Measurements from ENCODE around the gene BIRC7.
"Not testable (repeated sequence)": the region's sequence is repeated elsewhere in the genome, so short reads cannot be mapped to it uniquely, and the experiment has no call there.

BIRC7 gene

GRCh38 chr20:63249891-63250290 is 14.2 kb downstream of the BIRC7 start:
- no peak for DNase-seq

DNA sequence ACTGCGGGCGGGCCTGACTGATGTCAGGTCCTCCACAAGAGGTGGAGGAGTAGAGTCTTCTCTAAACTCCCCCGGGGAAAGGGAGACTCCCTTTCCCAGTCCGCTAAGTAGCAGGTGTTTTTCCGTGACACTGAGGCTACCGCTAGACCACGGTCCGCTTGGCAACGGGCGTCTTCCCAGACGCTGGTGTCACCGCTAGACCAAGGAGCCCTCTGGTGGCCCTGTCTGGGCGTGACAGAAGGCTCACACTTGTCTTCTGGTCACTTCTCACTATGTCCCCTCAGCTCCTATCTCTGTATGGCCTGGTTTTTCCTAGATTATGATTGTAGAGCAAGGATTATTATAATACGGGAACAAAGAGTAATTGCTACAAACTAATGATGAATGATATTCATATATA is 15.6 kb downstream of the BIRC7 start:
- DNase-seq: not testable (repeated sequence)

- no peak for DNase-seq
Measured at GRCh38 chr20:63252284-63252711, 16.6 kb downstream of the BIRC7 start.

- DNase-seq: no peak
Measured at GRCh38 chr20:63253065-63253437, 17.3 kb downstream of the BIRC7 start.

GRCh38 chr20:63253438-63254231 is 17.9 kb downstream of the BIRC7 start:
- DNase-seq: no peak

- no peak for DNase-seq
Measured at GRCh38 chr20:63254232-63254605, 18.5 kb downstream of the BIRC7 start, which contains the start of gene NKAIN4. NKAIN4 (minus strand) TSS chr20:63254463; CDS start chr20:63254450, 13 bp downstream.

GRCh38 chr20:63254606-63255384 is 19.1 kb downstream of the BIRC7 start:
- DNase-seq: no peak

DNA sequence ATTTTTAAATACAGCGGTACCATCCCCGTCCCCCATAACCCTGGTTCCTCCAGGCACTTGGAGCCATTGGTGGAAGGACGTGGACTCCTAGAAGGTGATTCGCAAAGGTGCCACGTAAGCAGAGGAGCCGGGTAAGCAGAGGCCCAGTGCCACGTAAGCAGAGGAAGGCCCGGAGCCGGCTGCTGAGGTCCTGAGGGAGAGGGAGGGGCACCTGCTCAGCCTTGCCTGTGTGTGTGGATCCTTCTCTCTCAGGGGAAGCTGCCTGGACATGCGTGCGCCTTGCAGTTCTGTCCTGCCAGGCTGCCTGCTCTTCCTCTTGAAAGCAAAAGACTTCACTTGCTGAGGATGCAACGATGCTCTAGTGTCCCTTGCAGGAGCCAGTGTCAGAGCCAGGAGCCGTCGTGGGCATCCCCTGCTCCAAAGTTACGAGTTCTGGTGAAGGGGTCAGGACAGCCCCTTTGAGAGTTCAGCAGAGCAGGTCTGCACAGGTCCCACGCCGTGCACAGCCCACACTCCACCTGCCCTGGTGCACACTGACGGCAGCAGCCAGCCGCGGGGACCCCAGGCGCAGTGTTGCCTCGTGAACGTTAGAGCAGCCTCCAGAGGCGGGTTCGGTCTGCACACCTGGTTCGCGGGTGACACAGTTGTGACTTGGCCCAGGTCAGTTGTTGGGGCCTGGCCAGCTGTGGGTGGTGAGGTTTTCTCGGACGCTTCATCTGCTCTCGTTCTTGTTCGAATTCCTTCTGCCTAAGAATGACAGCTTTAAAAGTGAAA is 20.4 kb downstream of the BIRC7 start:
- DNase-seq: no peak

DNA sequence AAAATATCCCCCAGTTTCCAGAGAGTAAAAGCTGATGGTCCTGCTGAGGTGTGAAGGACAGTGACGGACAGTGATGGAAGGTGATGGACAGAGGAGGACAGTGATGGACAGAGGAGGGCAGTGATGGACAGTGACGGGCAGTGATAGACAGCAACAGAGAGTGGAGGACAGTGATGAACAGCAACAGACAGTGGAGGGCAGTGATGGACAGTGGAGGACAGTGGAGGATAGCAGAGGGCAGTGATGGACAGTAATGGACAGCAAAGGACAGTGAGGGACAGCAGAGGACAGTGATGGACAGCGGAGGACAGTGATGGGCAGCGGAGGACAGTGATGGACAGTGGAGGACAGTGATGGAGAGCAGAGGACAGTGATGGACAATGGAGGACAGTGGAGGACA is 21.2 kb downstream of the BIRC7 start:
- no peak for DNase-seq

DNA sequence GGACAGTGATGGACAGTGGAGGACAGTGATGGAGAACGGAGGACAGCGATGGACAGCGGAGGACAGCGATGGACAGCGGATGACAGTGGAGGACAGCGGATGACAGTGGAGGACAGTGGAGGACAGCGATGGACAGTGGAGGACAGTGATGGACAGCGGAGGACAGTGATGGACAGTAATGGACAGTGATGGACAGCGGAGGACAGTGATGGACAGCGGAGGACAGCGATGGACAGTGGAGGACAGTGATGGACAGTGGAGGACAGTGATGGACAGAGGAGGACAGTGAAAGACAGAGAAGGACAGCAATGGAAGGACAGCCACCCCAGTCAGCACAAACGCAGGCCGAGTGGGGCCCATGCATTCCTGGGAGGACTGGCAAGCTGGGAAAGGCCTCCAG is 21.9 kb downstream of the BIRC7 start:
- DNase-seq: no peak

- no peak for DNase-seq
Measured at GRCh38 chr20:63258781-63259180, 23.1 kb downstream of the BIRC7 start.

GRCh38 chr20:63259734-63260460 is 24.2 kb downstream of the BIRC7 start:
- no peak for DNase-seq

GRCh38 chr20:63260521-63260920 is 24.8 kb downstream of the BIRC7 start:
- no peak for DNase-seq

- DNase-seq: no peak
Measured at GRCh38 chr20:63261060-63261794, 25.5 kb downstream of the BIRC7 start.

GRCh38 chr20:63261795-63262528 is 26.3 kb downstream of the BIRC7 start:
- DNase-seq: no peak

DNA sequence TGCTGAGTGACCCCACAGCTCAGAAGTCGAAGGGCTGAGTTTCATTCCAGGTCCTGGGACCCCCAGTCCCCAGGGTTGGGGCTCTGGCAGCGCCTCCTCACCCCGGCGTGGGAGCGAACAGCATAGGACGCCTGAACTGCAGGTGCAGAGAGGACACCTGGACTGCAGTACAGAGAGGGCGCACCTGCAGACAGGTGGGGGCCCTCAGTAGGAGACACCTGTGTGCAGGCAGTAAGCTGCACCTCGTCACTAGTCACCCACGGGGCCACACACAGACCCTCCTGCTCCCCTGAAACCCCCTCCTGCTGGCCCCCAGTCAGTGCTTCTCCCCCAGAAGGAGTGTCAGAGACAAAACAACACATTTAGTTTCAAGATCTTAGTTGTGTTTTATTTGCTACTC is 27.1 kb downstream of the BIRC7 start:
- DNase-seq: no peak

- DNase-seq: no peak
Measured at GRCh38 chr20:63264000-63264399, 28.3 kb downstream of the BIRC7 start.

GRCh38 chr20:63264519-63264918 is 28.8 kb downstream of the BIRC7 start:
- DNase-seq: no peak

GRCh38 chr20:63265891-63266515 is 30.3 kb downstream of the BIRC7 start:
- no peak for DNase-seq

DNA sequence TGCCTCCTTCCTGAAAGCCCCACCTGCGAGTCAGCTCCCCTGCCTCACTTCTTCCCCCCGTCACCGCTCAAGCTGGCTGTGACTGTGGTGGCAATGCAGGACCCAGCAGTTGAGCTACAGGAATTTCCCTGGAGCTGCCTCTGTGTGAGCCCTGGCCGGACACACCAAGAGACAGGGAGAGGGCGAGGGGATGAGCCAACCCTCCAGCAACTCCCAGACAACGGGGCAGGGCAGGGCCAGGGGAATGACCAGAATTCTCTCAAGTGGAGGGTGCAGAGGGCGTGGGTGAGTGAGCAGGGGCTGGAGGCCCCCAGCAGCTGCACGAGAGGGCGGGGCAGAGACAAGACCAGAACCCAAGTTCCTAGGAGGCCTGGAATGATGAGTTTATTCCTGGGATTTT is 32.0 kb downstream of the BIRC7 start:
- no peak for DNase-seq

- no peak for DNase-seq
Measured at GRCh38 chr20:63268256-63268655, 32.6 kb downstream of the BIRC7 start.
